IPS-15b (cell line): ENCODE results near the gene UBE2V1.
"Not testable (repeated sequence)": the region's sequence is repeated elsewhere in the genome, so short reads cannot be mapped to it uniquely, and the experiment has no call there.

Experiments used
- H3K27me3 ChIP-seq: one replicate; pipeline ENCODE4 v1.6.1; 2013; ENCODE audit warnings: low read length; ENCODE audit not compliant: control insufficient read depth, insufficient read depth
- H3K36me3 ChIP-seq: one replicate; pipeline ENCODE4 v1.6.1; 2013; ENCODE audit warnings: low read length; ENCODE audit not compliant: control insufficient read depth, insufficient read depth
- H3K4me1 ChIP-seq: one replicate; pipeline ENCODE4 v1.6.1; 2013; ENCODE audit warnings: mild to moderate bottlenecking, low read length; ENCODE audit not compliant: control insufficient read depth, insufficient read depth
- H3K4me3 ChIP-seq: one replicate; pipeline ENCODE4 v1.5.1; 2013; ENCODE audit warnings: low read depth, low read length
- H3K9ac ChIP-seq: one replicate; pipeline ENCODE4 v1.6.1; 2013; ENCODE audit warnings: low read depth, mild to moderate bottlenecking, low read length
- H3K9me3 ChIP-seq: one replicate; pipeline ENCODE4 v1.6.1; 2013; ENCODE audit warnings: mild to moderate bottlenecking, low read length; ENCODE audit not compliant: control insufficient read depth, insufficient read depth

Gene UBE2V1

GRCh38 chr20:50112512-50113419 lies at the start of gene UBE2V1:
UBE2V1 (minus strand) TSS chr20:50113150; CDS start chr20:50113128, 22 bp downstream.
- no peaks in the 10 kb centered on the region for H3K27me3 ChIP-seq
- peak within 1 kb of the TSS; percentile 95 for H3K9ac ChIP-seq
- no peaks in the 10 kb centered on the region for H3K36me3 ChIP-seq
- H3K4me3 ChIP-seq: peak within 1 kb of the TSS; percentile 95
- peaks cover 21% of the 10 kb centered on the region for H3K4me1 ChIP-seq
- H3K9me3 ChIP-seq: no peaks in the 10 kb centered on the region

GRCh38 chr20:50161494-50161893 lies 48.5 kb upstream of the UBE2V1 start:
- not testable (repeated sequence) for H3K9me3 ChIP-seq, H3K9ac ChIP-seq, H3K36me3 ChIP-seq, H3K4me1 ChIP-seq, H3K4me3 ChIP-seq, H3K27me3 ChIP-seq

- Histone ChIP-seq H3K9ac (peak within 1 kb of the TSS; percentile 79), H3K9me3 (no peaks in the 10 kb centered on the region)
Measured at GRCh38 chr20:50153500-50154377, 40.8 kb upstream of the UBE2V1 start, which contains the start of gene PEDS1. PEDS1 (minus strand) TSS chr20:50153723; CDS start chr20:50153637, 86 bp downstream.

GRCh38 chr20:50153153-50153499 lies 40.2 kb upstream of the UBE2V1 start:
- H3K9me3 ChIP-seq: no peaks in the 10 kb centered on the region
- H3K4me1 ChIP-seq: peaks cover 5% of the 10 kb centered on the region
- H3K36me3 ChIP-seq: peaks cover 12% of the 10 kb centered on the region
- H3K9ac ChIP-seq: peak overlapping the region; percentile 79
- H3K27me3 ChIP-seq: peaks cover 2% of the 10 kb centered on the region
- peak overlapping the region; percentile 86 for H3K4me3 ChIP-seq

More at GRCh38 chr20:50153500-50154377, 40.8 kb upstream of the UBE2V1 start, which contains the start of gene PEDS1:
- peaks cover 5% of the 10 kb centered on the region for H3K4me1 ChIP-seq
- peaks cover 6% of the 10 kb centered on the region for H3K36me3 ChIP-seq
- H3K4me3 ChIP-seq: peak within 1 kb of the TSS; percentile 86
- peaks cover 2% of the 10 kb centered on the region for H3K27me3 ChIP-seq

GRCh38 chr20:50152394-50153152 lies 39.6 kb upstream of the UBE2V1 start:
- H3K4me1 ChIP-seq: peaks cover 5% of the 10 kb centered on the region
- H3K4me3 ChIP-seq: peak overlapping the region; percentile 86
- peaks cover 2% of the 10 kb centered on the region for H3K27me3 ChIP-seq
- H3K9ac ChIP-seq: peak overlapping the region; percentile 79
- no peaks in the 10 kb centered on the region for H3K9me3 ChIP-seq
- H3K36me3 ChIP-seq: peaks cover 15% of the 10 kb centered on the region

GRCh38 chr20:50151034-50151743 lies 38.2 kb upstream of the UBE2V1 start:
- H3K9me3 ChIP-seq: no peaks in the 10 kb centered on the region
- H3K4me1 ChIP-seq: peaks cover 14% of the 10 kb centered on the region
- H3K9ac ChIP-seq: no peak overlapping the region

GRCh38 chr20:50149481-50150254 lies 36.7 kb upstream of the UBE2V1 start:
- H3K9ac ChIP-seq: no peak overlapping the region

More at GRCh38 chr20:50151034-50151743, 38.2 kb upstream of the UBE2V1 start:
- Histone ChIP-seq H3K4me3 (no peak overlapping the region), H3K27me3 (peaks cover 2% of the 10 kb centered on the region), H3K36me3 (peaks cover 15% of the 10 kb centered on the region)

GRCh38 chr20:50146732-50147662 lies 34.0 kb upstream of the UBE2V1 start:
- no peak overlapping the region for H3K4me3 ChIP-seq
- no peaks in the 10 kb centered on the region for H3K9me3 ChIP-seq
- peaks cover 24% of the 10 kb centered on the region for H3K4me1 ChIP-seq
- peaks cover 24% of the 10 kb centered on the region for H3K36me3 ChIP-seq
- peak overlapping the region; percentile 12 for H3K9ac ChIP-seq
- no peaks in the 10 kb centered on the region for H3K27me3 ChIP-seq

More at GRCh38 chr20:50149481-50150254, 36.7 kb upstream of the UBE2V1 start:
- H3K27me3 ChIP-seq: peaks cover 2% of the 10 kb centered on the region
- peaks cover 15% of the 10 kb centered on the region for H3K36me3 ChIP-seq
- H3K9me3 ChIP-seq: no peaks in the 10 kb centered on the region
- no peak overlapping the region for H3K4me3 ChIP-seq
- H3K4me1 ChIP-seq: peaks cover 14% of the 10 kb centered on the region

GRCh38 chr20:50146214-50146613 lies 33.3 kb upstream of the UBE2V1 start:
- H3K9ac ChIP-seq: no peak overlapping the region
- H3K36me3 ChIP-seq: peaks cover 31% of the 10 kb centered on the region
- H3K4me3 ChIP-seq: no peak overlapping the region
- no peaks in the 10 kb centered on the region for H3K27me3 ChIP-seq
- peaks cover 24% of the 10 kb centered on the region for H3K4me1 ChIP-seq
- no peaks in the 10 kb centered on the region for H3K9me3 ChIP-seq
